Measurements from ENCODE around the gene RRAS2.
"Not testable (repeated sequence)": the region's sequence is repeated elsewhere in the genome, so short reads cannot be mapped to it uniquely, and the experiment has no call there.

Gene RRAS2

GRCh38 chr11:14358729-14359439 is at the start of gene RRAS2:
Gene RRAS2, minus strand, starts transcription at chr11:14359183. Its CDS starts 313 bp downstream, at chr11:14358870.
- DNase-seq, result peak in 1 of 2 donors; percentile 39

DNA sequence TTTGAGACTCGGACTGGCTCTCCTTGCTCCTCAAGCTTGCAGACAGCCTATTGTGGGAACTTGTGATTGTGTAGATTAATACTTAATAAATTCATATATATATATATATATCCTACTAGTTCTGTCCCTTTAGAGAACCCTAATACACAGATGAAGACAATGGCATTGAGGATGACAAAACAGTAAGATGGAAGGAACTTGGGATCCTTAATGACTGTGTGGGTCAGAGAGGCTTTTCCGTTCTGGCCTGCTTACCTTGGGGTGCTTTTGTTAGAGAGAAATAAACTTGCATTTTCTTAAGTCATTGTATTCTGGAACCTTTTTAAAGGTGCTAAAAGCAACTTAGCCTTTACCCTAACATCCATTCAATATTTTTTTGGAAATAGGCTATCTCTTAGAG is 49.6 kb upstream of the RRAS2 start:
- DNase-seq, result no peak

GRCh38 chr11:14406116-14406515 is 47.1 kb upstream of the RRAS2 start:
- not testable (repeated sequence) for DNase-seq

DNA sequence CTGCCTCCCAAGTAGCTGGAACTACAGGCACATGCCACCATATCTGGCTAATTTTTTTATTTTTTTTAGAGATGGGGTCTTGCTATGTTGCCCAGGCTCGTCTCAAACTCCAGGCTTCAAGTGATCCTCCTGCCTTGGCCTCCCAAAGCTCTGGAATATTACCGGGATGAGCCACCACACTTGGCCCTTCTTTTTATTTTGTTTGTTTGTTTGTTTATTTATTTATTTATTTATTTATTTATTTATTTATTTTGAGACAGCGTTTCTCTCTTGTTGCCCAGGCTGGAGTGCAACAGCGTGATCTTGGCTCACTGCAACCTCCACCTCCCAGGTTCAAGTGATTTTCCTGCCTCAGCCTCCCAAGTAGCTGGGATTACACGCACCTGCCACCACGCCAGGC is 44.5 kb upstream of the RRAS2 start:
- not testable (repeated sequence) for DNase-seq

- DNase-seq, result no peak
Observed at GRCh38 chr11:14399087-14399486, 40.1 kb upstream of the RRAS2 start.

DNA sequence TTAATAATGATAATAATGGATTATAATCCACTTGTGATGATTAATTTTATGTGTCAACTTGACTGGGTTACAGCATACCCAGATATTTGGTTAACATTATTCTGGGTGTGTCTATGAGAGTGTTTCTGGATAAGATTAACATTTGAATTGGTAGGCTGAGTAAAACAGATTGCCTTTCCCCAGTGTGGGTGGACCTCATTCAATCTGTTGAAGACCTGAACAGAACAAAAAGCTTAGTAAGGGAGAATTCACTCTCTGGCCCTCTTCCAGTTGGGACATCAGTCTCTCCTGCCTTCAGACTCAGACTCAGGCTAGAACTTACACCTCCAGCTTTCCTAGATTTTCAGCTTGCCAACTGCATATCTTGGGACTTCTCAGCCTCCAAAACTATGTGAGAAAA is 37.3 kb upstream of the RRAS2 start:
- no peak for DNase-seq

- no peak for DNase-seq
Observed at GRCh38 chr11:14393889-14394288, 34.9 kb upstream of the RRAS2 start.

DNA sequence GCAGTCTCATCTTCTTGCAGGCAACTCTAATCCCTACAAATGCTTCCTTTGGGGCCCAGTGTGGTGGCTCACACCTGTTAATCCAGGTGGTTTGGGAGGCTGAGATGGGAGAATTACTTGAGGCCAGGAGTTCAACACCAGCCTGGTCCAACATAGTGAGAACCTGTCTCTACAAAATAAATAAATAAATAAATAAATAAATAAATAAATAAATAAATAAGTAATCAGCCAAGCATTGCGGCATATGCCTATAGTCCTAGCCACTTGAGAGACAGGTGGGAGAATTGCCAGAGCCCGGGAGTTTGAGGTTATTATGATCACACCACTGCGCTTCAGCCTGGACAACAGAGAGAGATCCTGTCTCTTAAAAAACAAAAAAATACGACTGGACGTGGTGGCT is 34.1 kb upstream of the RRAS2 start:
- DNase-seq, result no peak

GRCh38 chr11:14390669-14391068 is 31.7 kb upstream of the RRAS2 start:
- no peak for DNase-seq

- DNase-seq, result no peak
Observed at GRCh38 chr11:14388352-14388751, 29.4 kb upstream of the RRAS2 start.

- DNase-seq, result peak; percentile 68 to 92
Observed at GRCh38 chr11:14386895-14387480, 28.0 kb upstream of the RRAS2 start.

- no peak for DNase-seq
Observed at GRCh38 chr11:14386081-14386480, 27.1 kb upstream of the RRAS2 start.

GRCh38 chr11:14384338-14384737 is 25.4 kb upstream of the RRAS2 start:
- no peak for DNase-seq

DNA sequence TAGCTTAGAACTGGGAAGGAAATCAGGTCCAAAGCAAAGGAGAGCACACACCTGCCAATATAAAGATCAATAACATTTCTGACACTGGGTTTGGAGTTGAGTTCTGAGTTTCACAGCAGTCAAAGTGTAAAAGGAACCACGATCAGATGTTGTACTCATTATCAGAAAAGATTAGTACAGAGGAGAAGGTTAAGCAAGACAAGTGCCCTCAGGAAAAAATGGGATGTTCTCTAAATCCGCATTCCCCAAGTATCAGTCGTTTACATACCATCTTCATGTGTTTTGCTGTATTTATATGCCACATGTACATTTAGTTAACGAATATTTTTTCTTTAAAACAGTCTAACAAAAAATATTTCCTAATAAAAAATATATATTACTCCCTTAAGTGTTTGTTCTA is 23.0 kb upstream of the RRAS2 start:
- DNase-seq, result no peak

- peak; percentile 61 to 76 for DNase-seq
Observed at GRCh38 chr11:14380947-14381561, 22.1 kb upstream of the RRAS2 start.

GRCh38 chr11:14380125-14380936 is 21.3 kb upstream of the RRAS2 start:
- DNase-seq, result no peak

GRCh38 chr11:14378171-14378570 is 19.2 kb upstream of the RRAS2 start:
- DNase-seq, result no peak

DNA sequence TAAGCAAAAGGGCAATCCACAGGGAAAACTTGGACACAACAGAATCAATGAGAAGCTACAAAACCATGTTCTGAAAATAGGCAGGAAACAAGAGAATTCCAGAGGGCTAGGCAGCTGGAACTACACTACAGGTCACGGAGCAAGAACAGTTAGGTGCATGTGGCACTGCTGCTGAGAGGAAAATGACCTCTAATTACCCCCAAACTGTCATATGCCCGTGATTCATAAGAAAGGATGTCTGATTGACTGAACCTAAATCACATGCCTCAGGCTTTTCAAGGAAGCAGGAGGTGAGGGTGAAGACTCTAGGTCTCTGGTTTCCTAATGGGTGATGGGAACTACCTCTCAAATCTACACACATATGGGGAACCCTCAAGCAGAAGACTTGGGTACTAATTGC is 17.9 kb upstream of the RRAS2 start:
- DNase-seq, result no peak

DNA sequence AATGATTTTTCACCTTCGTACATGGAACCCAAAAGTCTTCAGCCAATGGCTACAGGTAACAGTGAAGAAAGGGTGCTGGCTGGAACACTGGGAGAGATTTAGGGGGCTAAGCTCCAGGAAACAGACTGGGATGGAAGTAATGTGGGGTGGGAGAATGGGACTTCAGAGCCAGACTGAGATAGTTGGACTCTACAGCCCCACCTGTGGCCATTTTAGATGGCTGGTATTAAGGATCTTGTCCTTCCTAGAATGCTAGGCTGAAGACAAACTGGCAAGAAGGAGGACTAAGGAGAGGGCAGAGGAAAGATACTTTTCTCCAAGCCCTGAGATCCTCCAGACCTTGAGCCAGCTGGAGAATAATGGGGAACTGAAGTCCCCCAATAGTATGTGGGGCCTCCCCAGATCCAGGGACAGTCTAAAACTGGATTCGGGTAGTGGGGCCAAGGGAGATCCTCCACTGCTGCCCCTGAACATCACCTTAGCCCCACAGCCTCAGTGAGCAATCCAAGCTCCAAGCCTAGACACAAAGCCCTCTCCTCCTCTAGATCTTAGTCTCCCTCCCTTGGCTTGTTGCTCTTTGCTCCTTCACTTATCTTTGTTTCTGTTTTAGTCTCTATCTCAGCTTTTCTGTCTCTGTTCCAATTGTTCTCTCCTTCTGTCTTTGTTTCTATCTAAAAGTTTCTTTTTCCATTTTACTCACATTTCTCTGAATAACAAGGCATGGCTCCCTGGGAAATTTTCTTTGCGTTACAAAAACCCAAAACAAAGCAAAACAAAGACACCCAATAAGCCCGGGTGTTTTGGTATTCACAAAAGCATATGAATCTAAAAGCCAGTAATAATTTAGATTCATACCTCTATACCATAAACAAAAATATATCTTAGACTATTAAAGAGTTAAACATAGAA is 16.2 kb upstream of the RRAS2 start:
- no peak for DNase-seq

GRCh38 chr11:14373941-14374646 is 15.1 kb upstream of the RRAS2 start:
- DNase-seq, result no peak

DNA sequence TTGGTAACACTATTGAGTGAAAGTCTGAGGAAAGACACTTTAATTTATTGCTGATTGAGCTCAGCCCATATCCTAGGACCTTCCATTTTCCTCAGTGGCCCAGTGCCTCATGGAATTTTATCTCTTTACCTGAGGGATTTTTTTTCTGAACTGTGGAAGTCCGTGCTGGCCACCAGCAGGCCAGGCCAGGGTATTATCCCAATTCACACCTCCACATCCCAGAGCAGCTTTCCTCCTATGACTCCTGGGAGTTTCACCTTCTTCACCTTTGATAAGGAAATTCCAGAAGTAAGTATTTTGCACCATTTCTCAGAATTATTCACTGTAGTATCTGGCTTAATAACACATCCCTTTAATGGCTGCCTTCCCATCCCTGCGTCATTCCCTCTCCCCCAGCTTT is 13.0 kb upstream of the RRAS2 start:
- DNase-seq, result no peak

DNA sequence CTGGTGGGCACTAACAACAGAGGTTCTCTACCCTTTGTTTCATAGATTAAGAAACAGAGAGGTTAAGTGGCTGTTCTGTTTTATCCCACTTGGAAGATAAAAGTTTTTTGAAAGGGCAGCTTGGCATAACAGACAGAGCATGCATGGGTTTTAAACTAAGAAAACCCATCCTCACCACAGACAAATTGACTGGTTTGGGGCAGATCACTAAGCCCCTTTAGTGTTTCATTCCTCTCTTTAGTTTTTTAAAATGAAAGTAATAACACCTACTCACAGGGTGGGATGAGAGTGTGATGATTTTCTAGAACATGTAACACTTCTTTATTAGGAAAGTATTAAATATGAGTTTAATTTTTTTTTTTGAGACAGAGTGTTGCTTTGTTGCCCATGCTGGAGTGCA is 12.3 kb upstream of the RRAS2 start:
- no peak for DNase-seq

Data from hippocampal formation (tissue), 2 donors.